WTC11 (cell line): Measurements from ENCODE around the gene PTPRT.

ENCODE experiments used
- ATF1 ChIP-seq: sonication (generic); formaldehyde crosslinking; IDR thresholded peaks from 2 replicates; pipeline ENCODE4 v1.8.1; 2023; ENCODE audit warnings: mild to moderate bottlenecking, moderate library complexity, missing genetic modification reagents
- CREB1 ChIP-seq: sonication (generic); formaldehyde crosslinking; IDR thresholded peaks from 2 replicates; pipeline ENCODE4 v1.8.0; 2023; ENCODE audit warnings: mild to moderate bottlenecking, missing genetic modification reagents
- CTCF ChIP-seq: fragments of 200-600 bp; IDR thresholded peaks from 2 replicates; pipeline ENCODE4 v1.8.0; 2022; ENCODE audit warnings: antibody characterized with exemption
- ESRRA ChIP-seq: sonication (generic); formaldehyde crosslinking; IDR thresholded peaks from 2 replicates; pipeline ENCODE4 v1.8.1; 2022; ENCODE audit warnings: mild to moderate bottlenecking, missing genetic modification reagents, borderline replicate concordance
- FOXJ3 ChIP-seq: sonication (generic); formaldehyde crosslinking; IDR thresholded peaks from 2 replicates; pipeline ENCODE4 v1.9.0; 2021; ENCODE audit warnings: missing genetic modification reagents, mild to moderate bottlenecking, borderline replicate concordance
- ZBTB21 ChIP-seq: sonication (generic); formaldehyde crosslinking; IDR thresholded peaks from 2 replicates; pipeline ENCODE4 v1.8.1; 2023; ENCODE audit warnings: mild to moderate bottlenecking, missing genetic modification reagents, borderline replicate concordance
- ZNF263 ChIP-seq: sonication (generic); formaldehyde crosslinking; IDR thresholded peaks from 2 replicates; pipeline ENCODE4 v1.8.1; 2022; ENCODE audit warnings: low read depth, mild to moderate bottlenecking, moderate library complexity, missing genetic modification reagents
- TF ChIP-seq, protein P1 (sequence below): sonication (generic); formaldehyde crosslinking; IDR thresholded peaks from 2 replicates; pipeline ENCODE4 v1.8.1; 2023; ENCODE audit warnings: mild to moderate bottlenecking, missing genetic modification reagents, moderate library complexity
- TF ChIP-seq, protein P2 (sequence below): sonication (generic); formaldehyde crosslinking; IDR thresholded peaks from 2 replicates; pipeline ENCODE4 v1.8.1; 2023; ENCODE audit warnings: mild to moderate bottlenecking, moderate library complexity, missing genetic modification reagents

- TF ChIP-seq ATF1 (CRISPR knock-in tag) (no peak), ZNF263 (CRISPR knock-in tag) (no peak), CTCF (no peak), ZBTB21 (CRISPR knock-in tag) (no peak), FOXJ3 (CRISPR knock-in tag) (no peak), CREB1 (CRISPR knock-in tag) (no peak), ESRRA (CRISPR knock-in tag) (no peak)
- TF ChIP-seq, protein P1, sequence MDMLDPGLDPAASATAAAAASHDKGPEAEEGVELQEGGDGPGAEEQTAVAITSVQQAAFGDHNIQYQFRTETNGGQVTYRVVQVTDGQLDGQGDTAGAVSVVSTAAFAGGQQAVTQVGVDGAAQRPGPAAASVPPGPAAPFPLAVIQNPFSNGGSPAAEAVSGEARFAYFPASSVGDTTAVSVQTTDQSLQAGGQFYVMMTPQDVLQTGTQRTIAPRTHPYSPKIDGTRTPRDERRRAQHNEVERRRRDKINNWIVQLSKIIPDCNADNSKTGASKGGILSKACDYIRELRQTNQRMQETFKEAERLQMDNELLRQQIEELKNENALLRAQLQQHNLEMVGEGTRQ (CRISPR knock-in tag), result no peak
- TF ChIP-seq, protein P2, sequence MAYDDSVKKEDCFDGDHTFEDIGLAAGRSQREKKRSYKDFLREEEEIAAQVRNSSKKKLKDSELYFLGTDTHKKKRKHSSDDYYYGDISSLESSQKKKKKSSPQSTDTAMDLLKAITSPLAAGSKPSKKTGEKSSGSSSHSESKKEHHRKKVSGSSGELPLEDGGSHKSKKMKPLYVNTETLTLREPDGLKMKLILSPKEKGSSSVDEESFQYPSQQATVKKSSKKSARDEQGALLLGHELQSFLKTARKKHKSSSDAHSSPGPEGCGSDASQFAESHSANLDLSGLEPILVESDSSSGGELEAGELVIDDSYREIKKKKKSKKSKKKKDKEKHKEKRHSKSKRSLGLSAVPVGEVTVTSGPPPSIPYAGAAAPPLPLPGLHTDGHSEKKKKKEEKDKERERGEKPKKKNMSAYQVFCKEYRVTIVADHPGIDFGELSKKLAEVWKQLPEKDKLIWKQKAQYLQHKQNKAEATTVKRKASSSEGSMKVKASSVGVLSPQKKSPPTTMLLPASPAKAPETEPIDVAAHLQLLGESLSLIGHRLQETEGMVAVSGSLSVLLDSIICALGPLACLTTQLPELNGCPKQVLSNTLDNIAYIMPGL (CRISPR knock-in tag), result no peak
These were observed 1016.3 kb downstream of the PTPRT start for GRCh38 chr20:42173440-42173839.
